ENCODE data around the gene MAN2C1. TPM values are rescaled to one million over a fixed set of nuclear protein-coding genes. Genes with fewer than 3 reads are reported as not detected.

Gene MAN2C1
- 109 and 141 TPM in 2 replicates for total RNA-seq

- peak; percentile 92 for DNase-seq (ENCODE audit: low read depth)
- Histone ChIP-seq H3K4me3 (ENCODE audit: low read depth, low read length) (peak within 1 kb of the TSS; percentile 83), H3K27me3 (ENCODE audit: control insufficient read depth, insufficient read depth, low read length) (no peaks in the 10 kb centered on the region), H3K36me3 (ENCODE audit: control insufficient read depth, insufficient read depth, low read length) (peaks cover 3% of the 10 kb centered on the region)
- TF ChIP-seq CTCF (IDR thresholded peaks at IDR 0.05; ENCODE audit: insufficient read depth, low read length, poor library complexity, severe bottlenecking): peak; percentile 89
Observed at GRCh38 chr15:75367913-75368688, at the start of gene MAN2C1. Gene MAN2C1 (minus strand): TSS chr15:75368607. CDS start chr15:75368583, 24 bp downstream.

- no peak for TF ChIP-seq CTCF (IDR thresholded peaks at IDR 0.05; ENCODE audit: insufficient read depth, low read length, poor library complexity, severe bottlenecking)
- Histone ChIP-seq H3K27me3 (ENCODE audit: control insufficient read depth, insufficient read depth, low read length) (no peaks in the 10 kb centered on the region), H3K36me3 (ENCODE audit: control insufficient read depth, insufficient read depth, low read length) (peaks cover 1% of the 10 kb centered on the region), H3K4me3 (ENCODE audit: low read depth, low read length) (no peak overlapping the region)
- no peak for DNase-seq (ENCODE audit: low read depth)
Observed at GRCh38 chr15:75416584-75416983, 48.2 kb upstream of the MAN2C1 start.

DNA sequence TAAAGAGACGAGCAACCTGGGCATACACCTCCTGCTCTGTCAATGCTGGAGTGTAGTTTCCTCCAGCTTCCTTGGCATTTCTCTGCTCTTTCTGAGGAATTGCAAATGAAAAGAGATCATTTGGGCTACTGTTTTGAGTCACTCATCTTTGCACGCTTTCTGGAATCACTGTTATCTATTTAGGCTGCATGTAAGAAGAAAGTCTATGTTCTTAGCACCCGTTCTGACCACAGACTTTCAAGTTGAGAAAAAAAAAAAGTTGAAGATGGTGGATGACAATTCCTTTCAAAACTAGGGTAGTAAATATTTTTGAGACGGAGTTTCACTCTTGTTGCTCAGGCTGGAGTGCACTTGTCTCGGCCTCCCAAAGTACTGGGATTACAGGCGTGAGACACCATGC, 41.8 kb upstream of the MAN2C1 start:
- TF ChIP-seq CTCF (IDR thresholded peaks at IDR 0.05; ENCODE audit: insufficient read depth, low read length, poor library complexity, severe bottlenecking): no peak
- Histone ChIP-seq H3K36me3 (ENCODE audit: control insufficient read depth, insufficient read depth, low read length) (peaks cover 1% of the 10 kb centered on the region), H3K4me3 (ENCODE audit: low read depth, low read length) (no peak overlapping the region), H3K27me3 (ENCODE audit: control insufficient read depth, insufficient read depth, low read length) (no peaks in the 10 kb centered on the region)
- DNase-seq (ENCODE audit: low read depth): no peak

- H3K36me3 ChIP-seq (ENCODE audit: control insufficient read depth, insufficient read depth, low read length): no peaks in the 10 kb centered on the region
- no peaks in the 10 kb centered on the region for H3K27me3 ChIP-seq (ENCODE audit: control insufficient read depth, insufficient read depth, low read length)
- no peak overlapping the region for H3K4me3 ChIP-seq (ENCODE audit: low read depth, low read length)
- TF ChIP-seq CTCF (IDR thresholded peaks at IDR 0.05; ENCODE audit: insufficient read depth, low read length, poor library complexity, severe bottlenecking): no peak
- DNase-seq (ENCODE audit: low read depth): no peak
Observed at GRCh38 chr15:75407083-75407482, 38.7 kb upstream of the MAN2C1 start.

GRCh38 chr15:75403892-75404291, 35.5 kb upstream of the MAN2C1 start:
- Histone ChIP-seq H3K27me3 (ENCODE audit: control insufficient read depth, insufficient read depth, low read length) (no peaks in the 10 kb centered on the region), H3K4me3 (ENCODE audit: low read depth, low read length) (no peak overlapping the region), H3K36me3 (ENCODE audit: control insufficient read depth, insufficient read depth, low read length) (no peaks in the 10 kb centered on the region)
- no peak for TF ChIP-seq CTCF (IDR thresholded peaks at IDR 0.05; ENCODE audit: insufficient read depth, low read length, poor library complexity, severe bottlenecking)
- no peak for DNase-seq (ENCODE audit: low read depth)

DNA sequence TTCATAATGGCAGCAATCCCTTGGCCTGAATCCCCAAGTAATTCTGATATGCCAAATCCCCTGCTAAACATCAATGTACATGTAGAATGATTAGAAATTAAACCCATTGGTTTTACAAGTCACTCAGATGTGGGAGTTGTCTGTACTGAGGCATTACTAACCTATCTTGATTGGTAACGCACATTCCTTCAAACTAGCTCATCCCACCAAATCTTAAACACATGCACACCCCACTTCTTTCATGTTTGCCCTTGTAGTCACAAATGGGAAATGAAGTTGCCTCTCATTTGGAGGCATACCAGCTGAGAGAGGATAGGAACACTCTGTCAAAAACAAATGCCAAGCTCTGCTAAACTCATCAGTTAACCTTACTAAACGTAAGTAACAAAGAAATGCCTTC, 29.1 kb upstream of the MAN2C1 start:
- H3K36me3 ChIP-seq (ENCODE audit: control insufficient read depth, insufficient read depth, low read length): no peaks in the 10 kb centered on the region
- H3K27me3 ChIP-seq (ENCODE audit: control insufficient read depth, insufficient read depth, low read length): no peaks in the 10 kb centered on the region
- no peak overlapping the region for H3K4me3 ChIP-seq (ENCODE audit: low read depth, low read length)
- TF ChIP-seq CTCF (IDR thresholded peaks at IDR 0.05; ENCODE audit: insufficient read depth, low read length, poor library complexity, severe bottlenecking): no peak
- no peak for DNase-seq (ENCODE audit: low read depth)
